HepG2 (cell line): ENCODE results near the gene OSBPL2. TPM values are rescaled to one million over a fixed set of nuclear protein-coding genes. Genes with fewer than 3 reads are reported as not detected.
A peak's percentile ranks its signal among the peaks of the same experiment; 100 is the strongest.

Source experiments
- BORCS8-MEF2B ChIP-seq: sonication (generic); formaldehyde crosslinking; IDR thresholded peaks from 2 replicates; pipeline ENCODE4 v1.8.0; 2022; ENCODE audit warnings: mild to moderate bottlenecking, missing genetic modification reagents
- CAMTA2 ChIP-seq: sonication (generic); formaldehyde crosslinking; IDR thresholded peaks from 2 replicates; pipeline ENCODE4 v1.4.0; 2020; ENCODE audit warnings: mild to moderate bottlenecking, missing genetic modification reagents, borderline replicate concordance
- CHD2 ChIP-seq: IDR thresholded peaks from 2 replicates; pipeline ENCODE4 v1.6.1; 2011; ENCODE audit warnings: low read depth, low read length, improper control_type of control experiment
- CHD4 ChIP-seq: fragments of 200-600 bp; sonication (generic); IDR thresholded peaks from 2 replicates; pipeline ENCODE4 v1.7.0; 2017; ENCODE audit warnings: mild to moderate bottlenecking, low read length, borderline replicate concordance
- EEA1 ChIP-seq: sonication (generic); formaldehyde crosslinking; IDR thresholded peaks from 2 replicates; pipeline ENCODE4 v1.5.1; 2020; ENCODE audit warnings: mild to moderate bottlenecking, missing genetic modification reagents, borderline replicate concordance
- HOXA3 ChIP-seq: sonication (generic); formaldehyde crosslinking; IDR thresholded peaks from 2 replicates; pipeline ENCODE4 v1.5.0; 2020; ENCODE audit warnings: missing genetic modification reagents
- KDM2A ChIP-seq: sonication (generic); formaldehyde crosslinking; IDR thresholded peaks from 2 replicates; pipeline ENCODE4 v1.4.0; 2020; ENCODE audit warnings: low read depth, missing genetic modification reagents, borderline replicate concordance
- KDM5B ChIP-seq: sonication (generic); formaldehyde crosslinking; IDR thresholded peaks from 2 replicates; pipeline ENCODE4 v1.4.0; 2020; ENCODE audit warnings: missing genetic modification reagents, mild to moderate bottlenecking, borderline replicate concordance
- NKX3-1 ChIP-seq: sonication (generic); formaldehyde crosslinking; IDR thresholded peaks from 2 replicates; pipeline ENCODE4 v1.5.0; 2020; ENCODE audit warnings: missing genetic modification reagents
- NR2F2 ChIP-seq: IDR thresholded peaks from 2 replicates; pipeline ENCODE4 v1.6.1; 2012; ENCODE audit warnings: low read depth, inconsistent platforms, borderline replicate concordance
- NR2F6 ChIP-seq, 2 experiments: IDR thresholded peaks; 2 replicates each; pipeline ENCODE4 v1.6.1; 2016; ENCODE audit warnings: antibody characterized with exemption in 1 of 2, mild to moderate bottlenecking in 1 of 2
- PITX1 ChIP-seq: sonication (generic); formaldehyde crosslinking; IDR thresholded peaks from 2 replicates; pipeline ENCODE4 v1.5.1; 2020; ENCODE audit warnings: mild to moderate bottlenecking, missing genetic modification reagents
- POLR2G ChIP-seq: fragments of 200-400 bp; formaldehyde crosslinking; IDR thresholded peaks from 2 replicates; pipeline ENCODE4 v1.6.1; 2018; ENCODE audit warnings: mild to moderate bottlenecking, low read depth, low read length, moderate library complexity
- RBAK ChIP-seq: sonication (generic); formaldehyde crosslinking; IDR thresholded peaks from 2 replicates; pipeline ENCODE4 v1.5.1; 2020; ENCODE audit warnings: mild to moderate bottlenecking, missing genetic modification reagents
- RFX3 ChIP-seq: IDR thresholded peaks from 2 replicates; pipeline ENCODE4 v1.6.1; 2016; ENCODE audit warnings: missing biosample characterization, missing genetic modification reagents
- SIN3A ChIP-seq: IDR thresholded peaks from 2 replicates; pipeline ENCODE4 v1.6.1; 2011; ENCODE audit warnings: low read depth, mild to moderate bottlenecking, control low read depth, low read length, borderline replicate concordance
- YEATS2 ChIP-seq: sonication (generic); formaldehyde crosslinking; IDR thresholded peaks from 2 replicates; pipeline ENCODE4 v1.4.0; 2020; ENCODE audit warnings: missing genetic modification reagents, borderline replicate concordance
- ZBTB44 ChIP-seq: sonication (generic); formaldehyde crosslinking; IDR thresholded peaks from 2 replicates; pipeline ENCODE4 v1.4.0; 2020; ENCODE audit warnings: missing genetic modification reagents
- ZIK1 ChIP-seq: sonication (generic); formaldehyde crosslinking; IDR thresholded peaks from 2 replicates; pipeline ENCODE4 v1.5.0; 2020; ENCODE audit warnings: mild to moderate bottlenecking, low read depth, missing genetic modification reagents, borderline replicate concordance
- ZMAT3 ChIP-seq: sonication (generic); formaldehyde crosslinking; conservative IDR thresholded peaks from 2 replicates; pipeline ENCODE4 v1.7.0; 2021; ENCODE audit warnings: missing genetic modification reagents
- ZNF317 ChIP-seq: sonication (generic); formaldehyde crosslinking; IDR thresholded peaks from 2 replicates; pipeline ENCODE4 v1.5.0; 2020; ENCODE audit warnings: mild to moderate bottlenecking, missing genetic modification reagents
- ZNF576 ChIP-seq: sonication (generic); formaldehyde crosslinking; IDR thresholded peaks from 2 replicates; pipeline ENCODE4 v1.4.0; 2020; ENCODE audit warnings: mild to moderate bottlenecking, missing genetic modification reagents
- ZNF784 ChIP-seq: sonication (generic); formaldehyde crosslinking; IDR thresholded peaks from 2 replicates; pipeline ENCODE4 v1.5.1; 2020; ENCODE audit warnings: missing genetic modification reagents, mild to moderate bottlenecking, borderline replicate concordance
- polyA plus RNA-seq, 8 experiments: library from polyadenylated mRNA; depleted of rRNA in 3 of 8; stranded (reverse) in 7 of 8; unstranded in 1 of 8; fragments of >200 nt; fragmentation: Illumina TruSeq in 4 of 8; extraction: Trizol in 4 of 8; gene quantifications; 2 replicates each; pipeline versions ENCODE4 v1.2.1 to v1.2.3, GENCODE V29; 2011 to 2016; ENCODE audit warnings: low read depth in 4 of 8, missing spikeins in 1 of 8, mixed read lengths in 1 of 8; ENCODE audit not compliant: insufficient read depth in 1 of 8
- total RNA-seq, 5 experiments: library from RNA; depleted of rRNA; stranded (reverse); fragments of >200 nt; fragmentation: Illumina TruSeq; extraction: Trizol; gene quantifications; 2 replicates each; pipeline ENCODE4 v1.2.3, GENCODE V29; 2016; ENCODE audit warnings: low read depth in 1 of 5
- TF ChIP-seq, protein P1 (sequence below): sonication (generic); formaldehyde crosslinking; IDR thresholded peaks from 2 replicates; pipeline ENCODE4 v1.5.1; 2020; ENCODE audit warnings: mild to moderate bottlenecking, missing genetic modification reagents, moderate library complexity
- TF ChIP-seq, protein P2 (sequence below): sonication (generic); IDR thresholded peaks from 2 replicates; pipeline ENCODE4 v1.6.1; 2016; ENCODE audit warnings: low read depth, borderline replicate concordance

The OSBPL2 gene
- total and polyA plus RNA-seq, 2 of the 13 experiments (the other 11 are each of a cell fraction or from before 2014, with no cell fraction given) = 18.5 to 37.4 TPM

DNA sequence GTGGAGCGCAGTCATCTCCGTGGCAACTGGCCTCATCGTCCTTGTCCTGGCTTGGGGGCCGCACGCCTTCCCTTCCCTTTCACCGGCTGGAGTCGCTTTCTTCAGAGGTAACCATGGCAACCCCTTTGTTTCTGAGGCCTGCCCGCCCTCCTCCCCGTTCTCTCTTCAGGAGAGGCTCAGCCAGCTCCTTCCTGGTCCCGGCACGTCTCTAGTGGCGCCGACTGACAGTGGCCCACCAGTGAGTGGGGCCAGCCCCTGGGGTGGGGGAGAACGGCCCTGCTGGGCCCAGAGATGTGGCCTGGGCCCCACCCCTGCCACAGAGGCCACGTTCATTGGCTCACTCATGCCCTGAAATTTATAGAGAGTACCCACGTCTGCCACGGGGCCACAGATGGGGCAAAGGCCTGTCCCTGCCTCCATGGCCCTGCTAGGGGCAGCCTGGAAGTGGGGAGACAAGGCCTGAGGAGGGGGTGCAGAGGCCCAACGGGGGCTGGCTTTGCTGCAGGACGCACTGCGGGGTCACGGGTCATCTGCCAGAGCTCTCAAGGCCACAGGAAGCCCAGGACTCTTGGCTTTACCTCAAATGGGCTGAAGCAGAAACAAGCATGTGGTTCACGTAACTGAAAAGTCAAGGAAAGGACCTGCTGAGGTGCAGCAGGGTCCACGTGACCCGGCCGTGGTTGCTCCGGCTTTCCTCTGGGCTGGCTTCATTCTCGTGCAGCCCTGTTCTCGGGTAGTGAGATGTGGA lies 1.4 kb upstream of the OSBPL2 start (continued):
- TF ChIP-seq, protein P1, sequence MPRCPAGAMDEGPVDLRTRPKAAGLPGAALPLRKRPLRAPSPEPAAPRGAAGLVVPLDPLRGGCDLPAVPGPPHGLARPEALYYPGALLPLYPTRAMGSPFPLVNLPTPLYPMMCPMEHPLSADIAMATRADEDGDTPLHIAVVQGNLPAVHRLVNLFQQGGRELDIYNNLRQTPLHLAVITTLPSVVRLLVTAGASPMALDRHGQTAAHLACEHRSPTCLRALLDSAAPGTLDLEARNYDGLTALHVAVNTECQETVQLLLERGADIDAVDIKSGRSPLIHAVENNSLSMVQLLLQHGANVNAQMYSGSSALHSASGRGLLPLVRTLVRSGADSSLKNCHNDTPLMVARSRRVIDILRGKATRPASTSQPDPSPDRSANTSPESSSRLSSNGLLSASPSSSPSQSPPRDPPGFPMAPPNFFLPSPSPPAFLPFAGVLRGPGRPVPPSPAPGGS (CRISPR knock-in tag) = 0 out of 2 replicates have a peak, but pooled peaks have one; percentile 8
- TF ChIP-seq YEATS2 (CRISPR knock-in tag) (peak; percentile 5; the same call in 1 of the 2 replicates), ZNF784 (CRISPR knock-in tag) (peak; percentile 12; the same call in 1 of the 2 replicates), NR2F6 (IDR thresholded peaks at IDR 0.05) (peak; percentile 35; the same call in 1 of the 2 replicates), NR2F6 (CRISPR knock-in tag; IDR thresholded peaks at IDR 0.05) (peak; percentile 86), HOXA3 (CRISPR knock-in tag) (0 out of 2 replicates have a peak, but pooled peaks have one; percentile 19), POLR2G (no peak), ZMAT3 (CRISPR knock-in tag) (peak; percentile 23; the same call in 1 of the 2 replicates), EEA1 (CRISPR knock-in tag) (peak; percentile 74; the same call in 1 of the 2 replicates), PITX1 (CRISPR knock-in tag) (peak; percentile 77; the same call in 1 of the 2 replicates), ZIK1 (CRISPR knock-in tag) (peak; percentile 25; the same call in 1 of the 2 replicates), NR2F2 (peak; percentile 31; the same call in 1 of the 2 replicates), NKX3-1 (no peak), ZBTB44 (CRISPR knock-in tag) (no peak), KDM2A (CRISPR knock-in tag) (peak; percentile 26; the same call in 1 of the 2 replicates), ZNF317 (peak; percentile 62), ZNF576 (CRISPR knock-in tag) (0 out of 2 replicates have a peak, but pooled peaks have one; percentile 68), CAMTA2 (peak; percentile 91), CHD2 (no peak), KDM5B (peak; percentile 87), BORCS8-MEF2B (no peak), CHD4 (peak; percentile 4; the same call in 1 of the 2 replicates), RBAK (CRISPR knock-in tag) (0 out of 2 replicates have a peak, but pooled peaks have one; percentile 39), SIN3A (peak; percentile 83; the same call in 1 of the 2 replicates), RFX3 (CRISPR knock-in tag) (peak; percentile 91)
- TF ChIP-seq, protein P2, sequence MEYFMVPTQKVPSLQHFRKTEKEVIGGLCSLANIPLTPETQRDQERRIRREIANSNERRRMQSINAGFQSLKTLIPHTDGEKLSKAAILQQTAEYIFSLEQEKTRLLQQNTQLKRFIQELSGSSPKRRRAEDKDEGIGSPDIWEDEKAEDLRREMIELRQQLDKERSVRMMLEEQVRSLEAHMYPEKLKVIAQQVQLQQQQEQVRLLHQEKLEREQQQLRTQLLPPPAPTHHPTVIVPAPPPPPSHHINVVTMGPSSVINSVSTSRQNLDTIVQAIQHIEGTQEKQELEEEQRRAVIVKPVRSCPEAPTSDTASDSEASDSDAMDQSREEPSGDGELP = 0 out of 2 replicates have a peak, but pooled peaks have one; percentile 18
